Endothelial cell (in vitro differentiated cells): ENCODE results near the gene NEURL4. TPM values are rescaled to one million over a fixed set of nuclear protein-coding genes. Genes with fewer than 3 reads are reported as not detected.

Source experiments
- DNase-seq: peaks from one replicate; pipeline ENCODE4 v3.0.0; 2021; ENCODE audit warnings: low spot score
- H3K27ac Mint-ChIP-seq: one replicate; pipeline ENCODE4 v1.8.0; 2021; ENCODE audit warnings: mixed read lengths, inconsistent platforms; ENCODE audit not compliant: unreplicated experiment
- H3K27me3 Mint-ChIP-seq: one replicate; pipeline ENCODE4 v1.8.0; 2021; ENCODE audit warnings: mild to moderate bottlenecking, moderate library complexity, mixed read lengths, inconsistent platforms; ENCODE audit not compliant: unreplicated experiment
- H3K36me3 Mint-ChIP-seq: one replicate; pipeline ENCODE4 v1.8.0; 2021; ENCODE audit warnings: mild to moderate bottlenecking, low read depth, mixed read lengths, inconsistent platforms; ENCODE audit not compliant: unreplicated experiment
- H3K4me1 Mint-ChIP-seq: one replicate; pipeline ENCODE4 v1.8.0; 2021; ENCODE audit warnings: mild to moderate bottlenecking, mixed read lengths, inconsistent platforms; ENCODE audit not compliant: unreplicated experiment
- H3K4me3 Mint-ChIP-seq: one replicate; pipeline ENCODE4 v1.8.0; 2021; ENCODE audit warnings: mild to moderate bottlenecking, mixed read lengths, inconsistent platforms; ENCODE audit not compliant: unreplicated experiment
- H3K9me3 Mint-ChIP-seq: one replicate; pipeline ENCODE4 v1.8.0; 2021; ENCODE audit warnings: mixed read lengths, inconsistent platforms; ENCODE audit not compliant: unreplicated experiment
- total RNA-seq: library from RNA; stranded (reverse); fragmentation: NEBNext Ultra II Directional; extraction: Animal tissue kit (Norgen Biotek cat#: 25700); gene quantifications from one replicate; pipeline ENCODE4 v1.2.1, GENCODE V29; 2021; ENCODE audit not compliant: unreplicated experiment
- TF ChIP-seq, protein P1 (sequence below): fragments of 200-600 bp; sonication (generic); IDR thresholded peaks from one replicate; pipeline ENCODE4 v1.5.0; 2021; ENCODE audit warnings: antibody characterized with exemption; ENCODE audit not compliant: unreplicated experiment

Gene NEURL4
- total RNA-seq, 1 donor from 2014 or later, result 55.7 TPM

DNA sequence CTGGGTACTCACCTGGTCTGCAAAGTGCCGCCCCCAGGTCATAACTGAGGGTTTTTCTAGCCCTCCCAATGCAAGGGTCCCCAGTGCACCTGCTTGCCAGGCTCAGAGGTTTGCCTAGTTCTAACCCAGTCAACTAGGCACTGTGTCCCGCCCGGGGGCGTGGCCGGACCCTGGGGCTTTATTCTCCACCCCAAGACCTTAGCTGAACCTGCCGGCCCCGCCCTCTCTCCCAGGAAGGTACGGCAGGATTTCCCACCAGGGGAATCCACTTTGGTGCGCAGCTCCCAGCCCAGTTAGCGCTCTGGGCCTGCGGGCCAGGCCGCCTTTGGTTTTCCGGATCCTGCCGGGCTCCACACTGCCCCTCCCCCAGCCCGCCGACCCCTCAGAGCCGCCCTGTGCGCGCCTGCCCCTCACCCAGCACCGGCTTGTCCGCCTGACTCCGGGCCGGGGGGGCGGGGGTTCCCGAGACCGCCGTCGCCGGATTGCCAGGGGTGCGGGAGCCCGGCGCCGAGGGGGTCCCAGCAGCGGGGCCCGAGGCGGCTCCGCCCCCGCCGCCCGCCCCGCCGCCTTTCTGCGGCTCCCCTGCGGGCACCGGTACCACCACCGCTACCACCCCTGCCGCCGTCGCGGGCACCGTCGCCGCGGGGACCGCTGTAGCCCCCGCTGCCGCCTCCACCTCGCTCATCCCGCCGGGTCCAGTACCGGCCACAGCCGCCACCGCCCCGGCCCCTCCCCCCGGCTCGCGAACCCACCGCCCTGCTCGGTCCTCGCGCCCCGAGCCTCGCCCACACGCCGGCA lies 35.1 kb downstream of the NEURL4 start:
- H3K9me3 Mint-ChIP-seq, result no peaks in the 10 kb centered on the region
- no peak overlapping the region for H3K27ac Mint-ChIP-seq
- TF ChIP-seq, protein P1, sequence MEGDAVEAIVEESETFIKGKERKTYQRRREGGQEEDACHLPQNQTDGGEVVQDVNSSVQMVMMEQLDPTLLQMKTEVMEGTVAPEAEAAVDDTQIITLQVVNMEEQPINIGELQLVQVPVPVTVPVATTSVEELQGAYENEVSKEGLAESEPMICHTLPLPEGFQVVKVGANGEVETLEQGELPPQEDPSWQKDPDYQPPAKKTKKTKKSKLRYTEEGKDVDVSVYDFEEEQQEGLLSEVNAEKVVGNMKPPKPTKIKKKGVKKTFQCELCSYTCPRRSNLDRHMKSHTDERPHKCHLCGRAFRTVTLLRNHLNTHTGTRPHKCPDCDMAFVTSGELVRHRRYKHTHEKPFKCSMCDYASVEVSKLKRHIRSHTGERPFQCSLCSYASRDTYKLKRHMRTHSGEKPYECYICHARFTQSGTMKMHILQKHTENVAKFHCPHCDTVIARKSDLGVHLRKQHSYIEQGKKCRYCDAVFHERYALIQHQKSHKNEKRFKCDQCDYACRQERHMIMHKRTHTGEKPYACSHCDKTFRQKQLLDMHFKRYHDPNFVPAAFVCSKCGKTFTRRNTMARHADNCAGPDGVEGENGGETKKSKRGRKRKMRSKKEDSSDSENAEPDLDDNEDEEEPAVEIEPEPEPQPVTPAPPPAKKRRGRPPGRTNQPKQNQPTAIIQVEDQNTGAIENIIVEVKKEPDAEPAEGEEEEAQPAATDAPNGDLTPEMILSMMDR, result no peak
- peak; percentile 36 for DNase-seq
- peak overlapping the region; percentile 78 for H3K4me3 Mint-ChIP-seq
- no peaks in the 10 kb centered on the region for H3K36me3 Mint-ChIP-seq
- peaks cover 11% of the 10 kb centered on the region for H3K27me3 Mint-ChIP-seq
- peaks cover 14% of the 10 kb centered on the region for H3K4me1 Mint-ChIP-seq

DNA sequence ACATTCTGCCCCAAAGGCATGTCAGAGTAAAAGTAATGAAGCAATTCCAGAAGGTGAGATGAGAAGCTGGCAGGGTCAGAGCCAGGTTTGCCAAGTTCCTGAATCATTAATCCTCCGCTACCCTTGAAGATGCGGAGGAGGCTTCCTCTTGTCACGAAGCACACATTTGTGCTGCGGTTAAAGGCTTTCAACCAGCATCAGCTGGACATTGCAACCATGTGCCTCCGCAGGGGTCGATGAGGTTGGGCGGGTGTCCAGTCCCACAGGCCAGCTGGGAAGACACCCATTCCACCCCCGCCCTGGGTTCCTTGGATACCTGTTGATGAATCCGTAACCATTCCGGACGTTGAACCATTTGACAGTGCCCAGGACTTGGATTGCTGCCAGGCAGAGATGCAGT lies 36.0 kb downstream of the NEURL4 start:
- Mint-ChIP-seq H3K4me3 (peak overlapping the region; percentile 78), H3K4me1 (peaks cover 14% of the 10 kb centered on the region), H3K36me3 (no peaks in the 10 kb centered on the region), H3K27ac (no peak overlapping the region), H3K9me3 (no peaks in the 10 kb centered on the region), H3K27me3 (peaks cover 11% of the 10 kb centered on the region)
- TF ChIP-seq, protein P1, result no peak
- DNase-seq, result no peak

DNA sequence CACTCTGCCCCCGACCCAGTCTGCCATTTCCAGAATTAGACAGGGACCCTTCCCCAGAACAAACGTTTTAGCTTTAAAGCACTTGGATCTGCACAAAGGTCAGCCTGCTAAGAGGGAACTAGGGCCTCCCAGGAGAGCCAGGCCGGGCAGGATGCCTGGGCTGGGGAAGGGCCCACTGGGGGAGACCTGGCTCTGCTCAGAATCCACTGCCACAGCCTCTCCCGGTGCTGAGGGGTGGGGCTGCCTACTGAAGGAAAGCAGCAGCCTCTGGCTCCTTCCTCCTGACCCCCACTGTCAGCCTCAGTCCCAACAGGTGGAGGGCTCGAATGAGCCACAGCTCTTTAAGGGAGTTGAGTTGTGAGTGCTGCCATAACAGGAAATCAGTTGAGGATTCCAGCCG lies 36.4 kb downstream of the NEURL4 start:
- peaks cover 12% of the 10 kb centered on the region for H3K27me3 Mint-ChIP-seq

DNA sequence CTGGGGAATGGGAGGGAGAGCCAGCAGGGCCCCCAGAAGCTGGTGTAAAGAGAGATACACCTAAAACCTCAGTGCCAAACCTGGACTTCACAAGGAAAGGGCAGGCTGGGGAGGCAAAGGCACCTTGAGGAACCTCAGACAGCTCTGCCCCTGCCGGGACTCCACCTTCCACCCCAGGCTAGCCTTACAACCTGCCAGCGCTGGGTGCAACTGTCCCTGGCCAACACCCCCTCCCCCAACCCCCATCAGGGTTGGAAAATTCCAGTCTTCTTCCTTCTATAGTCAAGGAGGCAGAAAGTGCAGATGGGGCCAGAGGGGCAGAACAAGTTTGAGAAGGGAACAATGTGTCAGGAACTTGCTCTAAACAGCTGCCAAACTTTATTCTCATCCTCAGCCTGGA lies 36.9 kb downstream of the NEURL4 start:
- no peak overlapping the region for H3K27ac Mint-ChIP-seq
- H3K36me3 Mint-ChIP-seq, result no peaks in the 10 kb centered on the region
- TF ChIP-seq, protein P1, result no peak
- no peaks in the 10 kb centered on the region for H3K9me3 Mint-ChIP-seq
- H3K27me3 Mint-ChIP-seq, result peaks cover 13% of the 10 kb centered on the region
- peaks cover 14% of the 10 kb centered on the region for H3K4me1 Mint-ChIP-seq
- no peak for DNase-seq
- H3K4me3 Mint-ChIP-seq, result no peak overlapping the region

More for the DNA sequence above, 36.4 kb downstream of the NEURL4 start:
- peaks cover 14% of the 10 kb centered on the region for H3K4me1 Mint-ChIP-seq
- H3K36me3 Mint-ChIP-seq, result no peaks in the 10 kb centered on the region
- no peaks in the 10 kb centered on the region for H3K9me3 Mint-ChIP-seq
- no peak for DNase-seq
- peak overlapping the region; percentile 32 for H3K4me3 Mint-ChIP-seq
- TF ChIP-seq, protein P1, result no peak
- no peak overlapping the region for H3K27ac Mint-ChIP-seq

DNA sequence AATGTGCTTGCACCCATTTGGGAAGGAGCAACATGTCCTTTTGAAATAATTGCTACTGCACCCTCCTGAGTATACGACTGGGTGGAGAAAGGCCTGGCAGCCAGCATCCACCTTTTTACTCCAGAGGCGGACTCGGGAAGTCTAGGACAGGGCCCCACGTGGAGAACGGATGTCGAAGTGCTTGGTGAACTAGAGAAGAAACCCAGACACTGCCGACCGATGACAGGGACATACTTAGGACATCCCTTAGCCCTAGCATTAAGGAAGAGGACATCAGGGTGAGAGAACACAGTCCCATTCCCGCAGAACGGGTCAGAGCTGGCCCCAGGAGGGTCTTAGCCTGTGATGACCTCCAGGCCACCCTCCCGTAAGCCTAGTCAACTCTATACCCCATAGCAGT lies 38.5 kb downstream of the NEURL4 start:
- H3K9me3 Mint-ChIP-seq, result no peaks in the 10 kb centered on the region
- TF ChIP-seq, protein P1, result no peak
- peaks cover 12% of the 10 kb centered on the region for H3K27me3 Mint-ChIP-seq
- no peaks in the 10 kb centered on the region for H3K36me3 Mint-ChIP-seq
- H3K4me3 Mint-ChIP-seq, result no peak overlapping the region
- H3K4me1 Mint-ChIP-seq, result peaks cover 11% of the 10 kb centered on the region
- no peak overlapping the region for H3K27ac Mint-ChIP-seq
- no peak for DNase-seq
